ENCODE measurements around the gene CDH3. TPM values are rescaled to one million over a fixed set of nuclear protein-coding genes. Genes with fewer than 3 reads are reported as not detected.
A peak's percentile ranks its signal among the peaks of the same experiment; 100 is the strongest.

Gene CDH3
- total and polyA plus RNA-seq, 2 of the 13 experiments (the other 11 are each of a cell fraction or from before 2014, with no cell fraction given) = 0.11 TPM; not detected in 1

- no peak for TF ChIP-seq PRPF4 (IDR thresholded peaks at IDR 0.05; ENCODE audit: low read depth, low read length, poor library complexity, severe bottlenecking)
- TF ChIP-seq IRF2 (CRISPR knock-in tag; IDR thresholded peaks at IDR 0.05) = peak; percentile 90
- TF ChIP-seq SIN3A (IDR thresholded peaks at IDR 0.05; ENCODE audit: borderline replicate concordance, low read depth, low read length) = no peak
- no peak for TF ChIP-seq MED8 (CRISPR knock-in tag; IDR thresholded peaks at IDR 0.05; ENCODE audit: insufficient replicate concordance)
- peak; percentile 78; the same call in 1 of the 2 replicates for TF ChIP-seq CBFB (CRISPR knock-in tag; IDR thresholded peaks at IDR 0.05)
- TF ChIP-seq SAFB2 (CRISPR knock-in tag; IDR thresholded peaks at IDR 0.05; ENCODE audit: borderline replicate concordance, low read depth) = no peak
- TF ChIP-seq NKX3-1 (CRISPR knock-in tag; IDR thresholded peaks at IDR 0.05) = no peak
- 0 out of 2 replicates have a peak, but pooled peaks have one; percentile 51 for TF ChIP-seq ZNF619 (CRISPR knock-in tag; IDR thresholded peaks at IDR 0.05)
- no peak for TF ChIP-seq ZFP62 (CRISPR knock-in tag; IDR thresholded peaks at IDR 0.05)
- TF ChIP-seq ZNF570 (CRISPR knock-in tag; IDR thresholded peaks at IDR 0.05; ENCODE audit: borderline replicate concordance) = no peak
- peak; percentile 36; the same call in 1 of the 2 replicates for TF ChIP-seq MYC (CRISPR knock-in tag; IDR thresholded peaks at IDR 0.05; ENCODE audit: borderline replicate concordance)
- TF ChIP-seq, protein P1, sequence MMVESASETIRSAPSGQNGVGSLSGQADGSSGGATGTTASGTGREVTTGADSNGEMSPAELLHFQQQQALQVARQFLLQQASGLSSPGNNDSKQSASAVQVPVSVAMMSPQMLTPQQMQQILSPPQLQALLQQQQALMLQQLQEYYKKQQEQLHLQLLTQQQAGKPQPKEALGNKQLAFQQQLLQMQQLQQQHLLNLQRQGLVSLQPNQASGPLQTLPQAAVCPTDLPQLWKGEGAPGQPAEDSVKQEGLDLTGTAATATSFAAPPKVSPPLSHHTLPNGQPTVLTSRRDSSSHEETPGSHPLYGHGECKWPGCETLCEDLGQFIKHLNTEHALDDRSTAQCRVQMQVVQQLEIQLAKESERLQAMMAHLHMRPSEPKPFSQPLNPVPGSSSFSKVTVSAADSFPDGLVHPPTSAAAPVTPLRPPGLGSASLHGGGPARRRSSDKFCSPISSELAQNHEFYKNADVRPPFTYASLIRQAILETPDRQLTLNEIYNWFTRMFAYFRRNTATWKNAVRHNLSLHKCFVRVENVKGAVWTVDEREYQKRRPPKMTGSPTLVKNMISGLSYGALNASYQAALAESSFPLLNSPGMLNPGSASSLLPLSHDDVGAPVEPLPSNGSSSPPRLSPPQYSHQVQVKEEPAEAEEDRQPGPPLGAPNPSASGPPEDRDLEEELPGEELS (CRISPR knock-in tag; IDR thresholded peaks at IDR 0.05) = no peak; the same call in 1 of the 2 replicates
- TF ChIP-seq TMF1 (CRISPR knock-in tag; IDR thresholded peaks at IDR 0.05; ENCODE audit: low read depth) = no peak
- TF ChIP-seq AHR (CRISPR knock-in tag; IDR thresholded peaks at IDR 0.05) = no peak
- no peak for TF ChIP-seq ZNF512B (CRISPR knock-in tag; IDR thresholded peaks at IDR 0.05; ENCODE audit: borderline replicate concordance)
- TF ChIP-seq ZFP37 (CRISPR knock-in tag; IDR thresholded peaks at IDR 0.05; ENCODE audit: borderline replicate concordance) = no peak
- TF ChIP-seq DNMT1 (CRISPR knock-in tag; IDR thresholded peaks at IDR 0.05) = no peak
- TF ChIP-seq ISX (CRISPR knock-in tag; conservative IDR thresholded peaks at IDR 0.05) = no peak
- no peak for TF ChIP-seq ZNF597 (CRISPR knock-in tag; IDR thresholded peaks at IDR 0.05)
- TF ChIP-seq, protein P2, sequence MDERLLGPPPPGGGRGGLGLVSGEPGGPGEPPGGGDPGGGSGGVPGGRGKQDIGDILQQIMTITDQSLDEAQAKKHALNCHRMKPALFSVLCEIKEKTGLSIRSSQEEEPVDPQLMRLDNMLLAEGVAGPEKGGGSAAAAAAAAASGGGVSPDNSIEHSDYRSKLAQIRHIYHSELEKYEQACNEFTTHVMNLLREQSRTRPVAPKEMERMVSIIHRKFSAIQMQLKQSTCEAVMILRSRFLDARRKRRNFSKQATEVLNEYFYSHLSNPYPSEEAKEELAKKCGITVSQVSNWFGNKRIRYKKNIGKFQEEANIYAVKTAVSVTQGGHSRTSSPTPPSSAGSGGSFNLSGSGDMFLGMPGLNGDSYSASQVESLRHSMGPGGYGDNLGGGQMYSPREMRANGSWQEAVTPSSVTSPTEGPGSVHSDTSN (CRISPR knock-in tag; IDR thresholded peaks at IDR 0.05) = no peak; the same call in 1 of the 2 replicates
- peak; percentile 91; the same call in 1 of the 2 replicates for TF ChIP-seq ZNF83 (CRISPR knock-in tag; IDR thresholded peaks at IDR 0.05; ENCODE audit: borderline replicate concordance)
- TF ChIP-seq SKI (IDR thresholded peaks at IDR 0.05; ENCODE audit: partially characterized antibody) = peak; percentile 26
- no peak for TF ChIP-seq ZEB1 (IDR thresholded peaks at IDR 0.05; ENCODE audit: insufficient replicate concordance, low read depth)
- no peak for TF ChIP-seq ZSCAN31 (CRISPR knock-in tag; IDR thresholded peaks at IDR 0.05; ENCODE audit: low read depth)
Observed at GRCh38 chr16:68704232-68704867, 59.2 kb downstream of the CDH3 start (continued).
